OCI-LY7 (cell line): ENCODE measurements around the gene SPECC1. TPM values are rescaled to one million over a fixed set of nuclear protein-coding genes. Genes with fewer than 3 reads are reported as not detected.

ENCODE experiments used
- BruUV-seq: library from RNA; stranded (reverse); fragments of 400-500 nt; replicated peaks from 2 replicates; lab custom pipeline; 2021; lab: Mats Ljungman, UMichigan
- CTCF ChIA-PET: fragments of 300-600 bp; sonication (Branson Sonifier 250); formaldehyde crosslinking; loops from one replicate; lab custom pipeline; 2022; ENCODE audit warnings: antibody characterized with exemption; ENCODE audit not compliant: unreplicated experiment; lab: Charles Lee
- POLR2A ChIA-PET: fragments of 300-600 bp; sonication (Branson Sonifier 250); formaldehyde crosslinking; loops from one replicate; lab custom pipeline; 2022; ENCODE audit warnings: antibody characterized with exemption; lab: Charles Lee
- DNase-seq: peaks from one replicate; pipeline ENCODE4 v3.0.0-alpha.2; 2015; ENCODE audit warnings: low spot score
- H2AFZ ChIP-seq: fragments of 200-600 bp; sonication (generic), shearing (Covaris generic); 2 replicates; pipeline ENCODE4 v1.6.1; 2014; ENCODE audit warnings: mild to moderate bottlenecking, antibody characterized with exemption, low read length, moderate library complexity
- H3K27ac ChIP-seq: fragments of 200-600 bp; sonication (generic); 2 replicates; pipeline ENCODE4 v1.5.1; 2014; ENCODE audit warnings: mixed run types, low read depth, mild to moderate bottlenecking, moderate library complexity, low read length, inconsistent platforms; ENCODE audit not compliant: poor library complexity, severe bottlenecking
- H3K36me3 ChIP-seq: fragments of 200-600 bp; sonication (generic); 2 replicates; pipeline ENCODE4 v1.6.1; 2014; ENCODE audit warnings: mild to moderate bottlenecking, antibody characterized with exemption, low read length, moderate library complexity, mixed read lengths; ENCODE audit not compliant: insufficient read depth
- H3K4me1 ChIP-seq: fragments of 200-600 bp; sonication (generic); 2 replicates; pipeline ENCODE4 v1.5.1; 2014; ENCODE audit warnings: mild to moderate bottlenecking, low read length; ENCODE audit not compliant: insufficient read depth, poor library complexity, severe bottlenecking
- H3K4me2 ChIP-seq: fragments of 200-600 bp; sonication (generic); 2 replicates; pipeline ENCODE4 v1.6.1; 2014; ENCODE audit warnings: mild to moderate bottlenecking, low read length
- H3K4me3 ChIP-seq: fragments of 200-600 bp; sonication (generic); 2 replicates; pipeline ENCODE4 v1.5.1; 2014; ENCODE audit warnings: mild to moderate bottlenecking, low read depth, low read length; ENCODE audit not compliant: poor library complexity, severe bottlenecking
- H3K79me2 ChIP-seq: fragments of 200-600 bp; sonication (generic); 2 replicates; pipeline ENCODE4 v1.6.1; 2016; ENCODE audit warnings: low read depth, mild to moderate bottlenecking, low read length, moderate library complexity, mixed read lengths; ENCODE audit not compliant: insufficient read depth
- H3K9me2 ChIP-seq: fragments of 200-600 bp; sonication (generic); 2 replicates; pipeline ENCODE4 v1.6.1; 2016; ENCODE audit warnings: mild to moderate bottlenecking, low read length, mixed read lengths; ENCODE audit not compliant: insufficient read depth
- H3K9me3 ChIP-seq: fragments of 200-600 bp; sonication (generic); 2 replicates; pipeline ENCODE4 v1.6.1; 2014; ENCODE audit warnings: mild to moderate bottlenecking, mixed run types, low read length, mixed read lengths
- H4K20me1 ChIP-seq: fragments of 200-600 bp; sonication (generic); 2 replicates; pipeline ENCODE4 v1.6.1; 2014; ENCODE audit warnings: mild to moderate bottlenecking, antibody characterized with exemption, low read length, moderate library complexity, mixed read lengths; ENCODE audit not compliant: insufficient read depth
- EZH2phosphoT487 ChIP-seq: fragments of 200-600 bp; sonication (generic); IDR thresholded peaks from 2 replicates; pipeline ENCODE4 v1.6.1; 2018; ENCODE audit warnings: low read depth, borderline replicate concordance, mild to moderate bottlenecking, mixed run types, antibody characterized with exemption, low read length, moderate library complexity, mixed read lengths
- intact Hi-C: fragments of 100-400 bp; cut with micrococcal nuclease; formaldehyde crosslinking; loops from one replicate; pipeline ENCODE4 v1.10.0; 2022; ENCODE audit not compliant: unreplicated experiment
- total RNA-seq, 2 experiments: library from RNA; depleted of rRNA in 1 of 2; stranded (reverse); fragments of >200 nt in 1 of 2; shearing (Covaris generic) in 1 of 2; gene quantifications; 2 replicates each; pipeline ENCODE4 v1.2.3, GENCODE V29; 2014 to 2022
- TF ChIP-seq, protein P1 (sequence below): fragments of 200-600 bp; sonication (generic); conservative IDR thresholded peaks from 2 replicates; pipeline ENCODE4 v1.5.1; 2014; ENCODE audit warnings: mild to moderate bottlenecking, antibody characterized with exemption, low read length, moderate library complexity, mixed read lengths

The SPECC1 gene
- total RNA-seq, 2 experiments from 2014 or later, result 0.47 to 2.8 TPM

DNA sequence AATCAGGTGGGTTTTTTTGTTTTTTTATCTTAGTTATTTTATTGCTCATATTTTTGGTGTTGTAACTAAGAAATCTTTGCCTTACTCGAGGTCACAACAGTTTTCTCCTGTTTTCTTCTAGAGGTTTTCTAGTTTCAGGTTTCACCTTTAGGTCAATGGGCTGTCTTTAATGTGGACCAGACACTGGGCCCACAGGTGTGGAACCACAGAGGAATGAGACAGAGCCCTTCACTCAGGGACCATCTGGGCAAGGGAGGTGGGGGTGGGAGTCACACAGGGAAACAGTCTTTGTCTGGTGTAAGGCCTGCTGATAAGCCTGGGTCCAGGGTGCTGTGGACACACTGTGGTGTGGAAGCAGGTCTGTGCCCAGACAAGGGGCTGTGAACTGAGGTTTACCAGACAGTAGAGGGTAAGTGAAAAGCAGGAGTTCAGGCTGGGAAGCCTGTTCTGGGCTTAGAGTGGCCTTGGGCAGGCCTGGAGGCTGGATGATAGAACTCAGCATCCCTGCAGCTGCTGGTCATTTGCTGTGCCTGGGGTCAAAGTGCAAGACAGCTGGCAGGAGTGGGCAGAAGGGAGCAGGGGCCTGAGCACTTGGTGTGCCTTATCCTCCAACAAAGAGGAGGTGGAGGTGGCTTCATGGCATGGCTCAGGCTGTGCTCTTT lies 75.6 kb downstream of the SPECC1 start:
- ChIA-PET POLR2A (no interaction called here), CTCF (no interaction called here)
- H3K9me2 ChIP-seq, result no peaks in the 10 kb centered on the region
- TF ChIP-seq EZH2phosphoT487, result no peak
- TF ChIP-seq, protein P1, sequence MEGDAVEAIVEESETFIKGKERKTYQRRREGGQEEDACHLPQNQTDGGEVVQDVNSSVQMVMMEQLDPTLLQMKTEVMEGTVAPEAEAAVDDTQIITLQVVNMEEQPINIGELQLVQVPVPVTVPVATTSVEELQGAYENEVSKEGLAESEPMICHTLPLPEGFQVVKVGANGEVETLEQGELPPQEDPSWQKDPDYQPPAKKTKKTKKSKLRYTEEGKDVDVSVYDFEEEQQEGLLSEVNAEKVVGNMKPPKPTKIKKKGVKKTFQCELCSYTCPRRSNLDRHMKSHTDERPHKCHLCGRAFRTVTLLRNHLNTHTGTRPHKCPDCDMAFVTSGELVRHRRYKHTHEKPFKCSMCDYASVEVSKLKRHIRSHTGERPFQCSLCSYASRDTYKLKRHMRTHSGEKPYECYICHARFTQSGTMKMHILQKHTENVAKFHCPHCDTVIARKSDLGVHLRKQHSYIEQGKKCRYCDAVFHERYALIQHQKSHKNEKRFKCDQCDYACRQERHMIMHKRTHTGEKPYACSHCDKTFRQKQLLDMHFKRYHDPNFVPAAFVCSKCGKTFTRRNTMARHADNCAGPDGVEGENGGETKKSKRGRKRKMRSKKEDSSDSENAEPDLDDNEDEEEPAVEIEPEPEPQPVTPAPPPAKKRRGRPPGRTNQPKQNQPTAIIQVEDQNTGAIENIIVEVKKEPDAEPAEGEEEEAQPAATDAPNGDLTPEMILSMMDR, result no peak
- BruUV-seq, result no TSS peak
- no peaks in the 10 kb centered on the region for H3K79me2 ChIP-seq
- H3K27ac ChIP-seq, result no peak overlapping the region
- no peak overlapping the region for H2AFZ ChIP-seq
- no peaks in the 10 kb centered on the region for H3K36me3 ChIP-seq
- DNase-seq, result no peak
- no peaks in the 10 kb centered on the region for H3K4me1 ChIP-seq
- H3K9me3 ChIP-seq, result no peaks in the 10 kb centered on the region
- no peak overlapping the region for H3K4me3 ChIP-seq
- H4K20me1 ChIP-seq, result no peaks in the 10 kb centered on the region
- H3K4me2 ChIP-seq, result no peak overlapping the region
- intact Hi-C loops, result no loop called here

- Histone ChIP-seq H3K9me2 (no peaks in the 10 kb centered on the region), H3K4me3 (no peak overlapping the region), H3K27ac (no peak overlapping the region), H3K9me3 (no peaks in the 10 kb centered on the region), H4K20me1 (no peaks in the 10 kb centered on the region), H3K4me1 (no peaks in the 10 kb centered on the region), H3K36me3 (no peaks in the 10 kb centered on the region), H3K79me2 (no peaks in the 10 kb centered on the region), H2AFZ (no peak overlapping the region), H3K4me2 (no peak overlapping the region)
- TF ChIP-seq, protein P1, result no peak
- TF ChIP-seq EZH2phosphoT487, result no peak
- ChIA-PET CTCF (no interaction called here), POLR2A (no interaction called here)
- DNase-seq, result no peak
- no TSS peak for BruUV-seq
- intact Hi-C loops, result no loop called here
Observed at GRCh38 chr17:20085283-20085845, 76.2 kb downstream of the SPECC1 start.

- Histone ChIP-seq H3K4me1 (no peaks in the 10 kb centered on the region), H4K20me1 (no peaks in the 10 kb centered on the region), H3K27ac (no peak overlapping the region), H3K9me2 (no peaks in the 10 kb centered on the region), H3K4me3 (no peak overlapping the region), H3K79me2 (no peaks in the 10 kb centered on the region), H3K36me3 (no peaks in the 10 kb centered on the region), H2AFZ (no peak overlapping the region), H3K9me3 (no peaks in the 10 kb centered on the region), H3K4me2 (no peak overlapping the region)
- DNase-seq, result no peak
- ChIA-PET POLR2A (no interaction called here), CTCF (no interaction called here)
- no TSS peak for BruUV-seq
- intact Hi-C loops, result no loop called here
- TF ChIP-seq, protein P1, result no peak
- TF ChIP-seq EZH2phosphoT487, result no peak
Observed at GRCh38 chr17:20086416-20087076, 77.4 kb downstream of the SPECC1 start.
